Psoas muscle (tissue), 8 donors: ENCODE measurements around the gene MARCHF3. TPM values are rescaled to one million over a fixed set of nuclear protein-coding genes. Genes with fewer than 3 reads are reported as not detected.
A peak's percentile ranks its signal among the peaks of the same experiment; 100 is the strongest.

Experiments used
- ATAC-seq, 4 donors: fragments of 200-7000 bp; cut with Tn5 transposase; one replicate each; pipeline ENCODE4 v1.9.1; 2020; ENCODE audit warnings: moderate library complexity in 3 of 4, mild to moderate bottlenecking in 2 of 4
- DNase-seq, 2 donors: peaks; one replicate each; pipeline ENCODE4 v3.0.0-alpha.2; 2020
- H3K27ac ChIP-seq: fragments of 200-600 bp; one replicate; pipeline ENCODE4 v1.8.0; 2022
- H3K27me3 ChIP-seq, 3 donors: fragments of 200-600 bp in 1 of 3; one replicate each; pipeline versions ENCODE4 v1.6.1 to v1.8.0; 2013 to 2022; ENCODE audit warnings: low read length in 2 of 3, mild to moderate bottlenecking in 2 of 3, moderate library complexity in 1 of 3; ENCODE audit not compliant: insufficient read depth in 3 of 3
- H3K36me3 ChIP-seq, 2 donors: fragments of 200-600 bp in 1 of 2; one replicate each; pipeline versions ENCODE4 v1.6.1 to v1.8.0; 2013 to 2022; ENCODE audit warnings: low read depth in 1 of 2, mild to moderate bottlenecking in 1 of 2, moderate library complexity in 1 of 2; ENCODE audit not compliant: insufficient read depth in 1 of 2
- H3K4me1 ChIP-seq: fragments of 200-600 bp; one replicate; pipeline ENCODE4 v1.8.0; 2022
- H3K4me3 ChIP-seq: fragments of 200-600 bp; one replicate; pipeline ENCODE4 v1.8.0; 2022; ENCODE audit warnings: mild to moderate bottlenecking
- H3K9me3 ChIP-seq: fragments of 200-600 bp; one replicate; pipeline ENCODE4 v1.8.0; 2022
- CTCF ChIP-seq: fragments of 200-600 bp; IDR thresholded peaks from one replicate; pipeline ENCODE4 v1.8.0; 2022; ENCODE audit warnings: antibody characterized with exemption
- WGBS, 3 donors: extraction: QIAGEN DNeasy Blood & Tissue Kit; methylation state at CpG; one replicate each; pipeline versions ENCODE4 v1.1.6 to v1.1.7; 2013; 5-methylcytosine and 5-hydroxymethylcytosine counted together
- intact Hi-C, 2 donors: fragments of 100-400 bp; cut with DNase I; formaldehyde crosslinking; loops; one replicate each; pipeline versions ENCODE4 v1.11.0 to v1.14.2; 2022
- polyA plus RNA-seq, 3 donors: library from polyadenylated mRNA; stranded (reverse); fragments of 200-250 nt; gene quantifications; one replicate each; pipeline ENCODE4 v1.2.3, GENCODE V29; 2013
- total RNA-seq, 4 donors: library from RNA; stranded (reverse); fragmentation: NEBNext Ultra II Directional in 2 of 4; extraction: Animal tissue kit (Norgen Biotek cat#: 25700) in 2 of 4; gene quantifications; one replicate each; pipeline versions ENCODE4 v1.2.1 to v1.2.4, GENCODE V29; 2021 to 2023
- donor health status: healthy with polysubstance abuse.
- donor health status: DM: no; HTN: no; CAD: no; lungs with moderate emphysema.
- donor health status: Bipolar disorder and iron deficiency.
- donor health status: healthy.
- donor health status: DM: yes; HTN: yes; CAD: no.
- donor health status: DM: no; HTN: no; CAD: no.
- donor health status: DM: no; HTN: no; CAD: no.
- donor health status: DM: yes; HTN: yes; CAD: no.

The MARCHF3 gene
- total and polyA plus RNA-seq, 7 donors: 6.0 to 22.0 (median 12.0) TPM

- Histone ChIP-seq H3K4me3 (no peak overlapping the region), H3K9me3 (no peaks in the 10 kb centered on the region), H3K36me3 (no peaks in the 10 kb centered on the region), H3K4me1 (peaks cover 5% of the 10 kb centered on the region), H3K27me3 (no peaks in the 10 kb centered on the region), H3K27ac (no peak overlapping the region)
- intact Hi-C loops: no loop called here
- TF ChIP-seq CTCF: no peak
- no peak for ATAC-seq
- DNase-seq: no peak
- 47 to 50% (median 49%) methylated on average over 9 of the region's 9 CpGs for WGBS, 3 donors
Observed at GRCh38 chr5:127040796-127041520, 10.6 kb upstream of the MARCHF3 start.

- no peak for DNase-seq
- TF ChIP-seq CTCF: no peak
- 19 to 27% (median 25%) methylated on average over 4 of the region's 4 CpGs for WGBS, 3 donors
- no peaks in the 10 kb centered on the region for H3K27me3 ChIP-seq
- no peak overlapping the region for H3K4me3 ChIP-seq
- peak in 2 of 4 donors; percentile 51 to 56 for ATAC-seq
- H3K27ac ChIP-seq: no peak overlapping the region
- H3K36me3 ChIP-seq: no peaks in the 10 kb centered on the region
- peaks cover 5% of the 10 kb centered on the region for H3K4me1 ChIP-seq
- no peaks in the 10 kb centered on the region for H3K9me3 ChIP-seq
- intact Hi-C loops: loop anchor here in 1 of 2 donors (10.0 kb wide), 1 partner anchor 174 kb away; no protein-coding TSS in a partner anchor
Observed at GRCh38 chr5:127038550-127038949, 8.2 kb upstream of the MARCHF3 start.

GRCh38 chr5:127031863-127032232, 1.5 kb upstream of the MARCHF3 start:
- WGBS, 3 donors: 95 to 100% (median 98%) methylated on average over 2 of the region's 2 CpGs
- no peak overlapping the region for H3K4me3 ChIP-seq

GRCh38 chr5:127031147-127031862, 947 bp upstream of the MARCHF3 start:
- intact Hi-C loops: loop anchor here (2.0 to 10.0 kb wide), 6 partner anchors 41 to 254 kb away; partner anchors contain the start of genes C5orf63 (in 2 of the 2) and LMNB1 (in 1 of the 2)
- TF ChIP-seq CTCF: no peak
- WGBS, 3 donors: 17 to 23% (median 21%) methylated on average over 43 to 45 of the region's 45 CpGs
- Histone ChIP-seq H3K4me1 (peaks cover 13% of the 10 kb centered on the region), H3K27me3 (no peaks in the 10 kb centered on the region), H3K9me3 (no peaks in the 10 kb centered on the region), H3K27ac (peak overlapping the region; percentile 87), H3K36me3 (no peaks in the 10 kb centered on the region), H3K4me3 (peak overlapping the region; percentile 93)
- DNase-seq (peak; percentile 14 to 65), ATAC-seq (peak in 3 of 4 donors; percentile 5 to 12 (median 5))

More at GRCh38 chr5:127031863-127032232, 1.5 kb upstream of the MARCHF3 start:
- Histone ChIP-seq H3K9me3 (no peaks in the 10 kb centered on the region), H3K27me3 (no peaks in the 10 kb centered on the region), H3K27ac (no peak overlapping the region), H3K36me3 (no peaks in the 10 kb centered on the region), H3K4me1 (peaks cover 13% of the 10 kb centered on the region)
- intact Hi-C loops: loop anchor here (2.0 to 10.0 kb wide), 6 partner anchors 40 to 255 kb away; partner anchors contain the start of genes C5orf63 (in 2 of the 2) and LMNB1 (in 1 of the 2)
- no peak for ATAC-seq
- no peak for DNase-seq
- no peak for TF ChIP-seq CTCF
